GM12865 (cell line): ENCODE results near the gene C1orf21.

Experiments
- DNase-seq: peaks from one replicate; pipeline ENCODE4 v3.0.0; 2010; ENCODE audit warnings: low read depth
- H3K4me3 ChIP-seq: 2 replicates; pipeline ENCODE4 v1.5.1; 2011; ENCODE audit warnings: mild to moderate bottlenecking, low read depth, low read length, control low read depth
- TF ChIP-seq, protein P1 (sequence below): IDR thresholded peaks from 2 replicates; pipeline ENCODE4 v1.5.1; 2011; ENCODE audit warnings: low read length, control low read depth, low read depth, inconsistent platforms; ENCODE audit not compliant: insufficient read depth; ENCODE audit errors: missing control alignments

Gene C1orf21

DNA sequence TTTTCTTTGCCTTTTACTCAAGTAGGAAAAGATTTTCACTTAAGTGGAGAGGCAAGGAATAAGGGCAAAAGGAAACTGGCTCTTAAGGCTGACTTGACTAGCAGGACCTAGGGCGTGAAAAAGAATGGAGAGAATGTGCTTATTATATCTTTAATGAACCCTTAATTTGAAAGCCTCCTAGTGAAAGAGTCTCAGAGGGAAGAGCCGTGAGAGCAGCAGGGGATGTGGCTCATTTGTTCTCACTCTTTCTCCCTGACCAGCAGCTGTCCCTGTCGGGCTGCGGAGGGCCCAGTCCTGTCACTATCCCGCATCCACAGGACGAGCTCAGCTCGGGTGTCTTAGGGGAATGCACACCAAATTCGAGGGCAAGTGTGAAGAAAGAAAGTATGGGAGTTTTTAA lies 187.8 kb downstream of the C1orf21 start:
- H3K4me3 ChIP-seq, result no peak overlapping the region
- no peak for DNase-seq
- TF ChIP-seq, protein P1, sequence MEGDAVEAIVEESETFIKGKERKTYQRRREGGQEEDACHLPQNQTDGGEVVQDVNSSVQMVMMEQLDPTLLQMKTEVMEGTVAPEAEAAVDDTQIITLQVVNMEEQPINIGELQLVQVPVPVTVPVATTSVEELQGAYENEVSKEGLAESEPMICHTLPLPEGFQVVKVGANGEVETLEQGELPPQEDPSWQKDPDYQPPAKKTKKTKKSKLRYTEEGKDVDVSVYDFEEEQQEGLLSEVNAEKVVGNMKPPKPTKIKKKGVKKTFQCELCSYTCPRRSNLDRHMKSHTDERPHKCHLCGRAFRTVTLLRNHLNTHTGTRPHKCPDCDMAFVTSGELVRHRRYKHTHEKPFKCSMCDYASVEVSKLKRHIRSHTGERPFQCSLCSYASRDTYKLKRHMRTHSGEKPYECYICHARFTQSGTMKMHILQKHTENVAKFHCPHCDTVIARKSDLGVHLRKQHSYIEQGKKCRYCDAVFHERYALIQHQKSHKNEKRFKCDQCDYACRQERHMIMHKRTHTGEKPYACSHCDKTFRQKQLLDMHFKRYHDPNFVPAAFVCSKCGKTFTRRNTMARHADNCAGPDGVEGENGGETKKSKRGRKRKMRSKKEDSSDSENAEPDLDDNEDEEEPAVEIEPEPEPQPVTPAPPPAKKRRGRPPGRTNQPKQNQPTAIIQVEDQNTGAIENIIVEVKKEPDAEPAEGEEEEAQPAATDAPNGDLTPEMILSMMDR, result no peak

DNA sequence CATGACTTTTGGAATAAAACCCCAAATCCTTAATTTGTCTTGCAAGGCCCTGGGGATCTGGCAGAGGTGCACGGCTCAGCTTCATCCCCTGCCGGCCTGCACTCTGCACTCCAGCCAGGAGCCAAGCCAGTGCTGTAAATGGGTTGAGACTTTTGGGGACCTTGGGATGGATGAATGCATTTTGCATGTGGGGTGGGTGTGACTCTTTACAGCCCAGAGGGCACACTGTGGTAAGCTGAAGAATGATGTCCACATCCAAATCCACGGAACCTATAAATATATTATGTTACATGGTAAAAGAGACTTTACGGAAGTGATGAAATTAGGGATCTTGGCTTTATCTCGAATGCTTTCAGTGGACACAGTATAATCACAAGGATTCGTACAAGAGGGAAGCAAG lies 190.0 kb downstream of the C1orf21 start:
- H3K4me3 ChIP-seq, result no peak overlapping the region
- TF ChIP-seq, protein P1, result no peak
- no peak for DNase-seq

DNA sequence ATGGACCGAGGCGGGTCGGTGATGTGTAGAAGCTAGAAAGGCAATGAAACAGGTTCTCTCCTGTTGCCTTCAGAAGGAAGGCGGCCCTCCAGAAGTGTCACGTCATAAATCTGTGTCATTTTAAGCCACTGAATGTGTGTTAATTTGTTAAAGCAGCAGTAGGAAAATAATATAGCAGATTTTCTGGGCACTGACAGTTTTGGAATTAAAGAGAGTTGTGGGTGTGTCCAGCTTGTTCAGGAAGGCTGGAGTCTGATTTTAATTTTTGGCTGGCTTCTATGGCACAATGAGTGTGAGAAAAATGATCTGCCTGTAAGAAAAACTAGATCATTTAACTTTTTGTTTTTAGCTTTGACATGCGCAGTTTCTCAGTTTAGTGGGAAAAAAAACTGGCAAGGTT lies 190.5 kb downstream of the C1orf21 start:
- H3K4me3 ChIP-seq, result no peak overlapping the region
- no peak for DNase-seq
- TF ChIP-seq, protein P1, result no peak

DNA sequence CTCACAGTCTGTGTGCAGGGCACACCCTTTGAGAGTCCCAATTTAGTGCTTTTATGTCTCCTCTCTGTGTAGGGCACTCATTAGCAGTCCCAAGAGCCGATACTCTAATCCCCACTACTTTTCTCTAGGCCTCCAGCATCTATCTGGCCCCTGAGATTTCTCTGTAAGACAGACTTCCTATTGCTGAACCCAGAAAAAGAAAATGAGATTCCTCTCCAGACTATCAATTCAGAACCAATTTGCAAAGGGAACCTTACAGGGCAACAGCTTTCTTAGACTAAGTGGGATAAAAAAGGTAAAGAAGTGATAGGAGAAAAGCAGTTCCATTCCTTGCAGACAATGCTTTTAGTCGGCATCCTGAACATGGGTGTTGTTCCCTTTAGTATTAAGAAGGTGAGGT lies 195.6 kb downstream of the C1orf21 start:
- DNase-seq, result no peak
- TF ChIP-seq, protein P1, result no peak
- no peak overlapping the region for H3K4me3 ChIP-seq

DNA sequence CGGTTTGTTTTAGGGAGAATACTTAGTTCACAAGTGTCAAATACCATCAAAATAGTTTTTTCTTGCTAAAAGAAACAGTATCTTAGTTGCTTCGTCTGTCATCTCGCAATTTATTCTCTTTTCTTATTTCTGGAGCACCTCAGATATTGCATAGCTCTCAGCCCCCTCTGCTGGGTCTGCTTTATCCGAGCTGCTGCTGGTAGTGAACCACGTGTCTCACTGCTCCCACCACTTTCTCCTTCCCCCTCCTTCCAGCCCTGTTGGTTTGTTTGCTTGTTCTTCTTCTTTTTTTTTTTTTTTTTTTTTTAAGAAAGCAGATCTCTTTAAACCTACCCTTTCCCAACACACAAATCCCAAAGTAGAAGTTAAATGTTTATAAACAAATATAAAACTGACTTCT lies 197.0 kb downstream of the C1orf21 start:
- no peak for DNase-seq
- TF ChIP-seq, protein P1, result no peak
- no peak overlapping the region for H3K4me3 ChIP-seq

DNA sequence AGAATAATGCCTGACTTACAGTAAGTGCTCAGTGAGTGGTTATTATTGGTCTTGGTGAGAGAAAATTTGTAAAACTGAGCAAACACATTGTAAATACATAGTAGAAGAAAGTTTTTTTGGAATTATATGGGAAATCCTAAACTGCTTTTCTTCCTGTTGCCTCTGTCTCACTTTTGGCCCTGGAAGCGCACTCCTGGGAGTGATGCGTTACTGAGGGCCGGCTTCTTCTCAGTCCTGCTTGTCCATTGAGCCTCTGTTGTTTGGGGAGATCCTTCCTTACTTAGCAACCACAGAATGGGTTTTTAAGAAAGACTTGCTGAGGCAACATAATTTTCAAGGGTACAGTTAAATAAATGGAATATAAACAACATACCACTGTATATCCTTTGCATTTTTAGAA lies 201.9 kb downstream of the C1orf21 start:
- H3K4me3 ChIP-seq, result no peak overlapping the region

More for the DNA sequence above, 201.9 kb downstream of the C1orf21 start:
- TF ChIP-seq, protein P1, result no peak
- DNase-seq, result no peak
